Body of pancreas (tissue), 4 donors: ENCODE data around the gene CHADL.

Experiments used
- CTCF ChIP-seq, 7 experiments: fragments of 450-650 bp in 4 of 7; fragments of 200-600 bp in 3 of 7; sonication (generic) in 3 of 7; IDR thresholded peaks; one replicate each; pipeline ENCODE4 v1.5.1; 2016 to 2019; ENCODE audit warnings: antibody characterized with exemption in 7 of 7
- POLR2A ChIP-seq, 3 donors: fragments of 450-650 bp; IDR thresholded peaks; one replicate each; pipeline ENCODE4 v1.6.1; 2016; ENCODE audit warnings: antibody characterized with exemption in 3 of 3, mild to moderate bottlenecking in 2 of 3

GRCh38 chr22:41229730-41230400 is 10.9 kb downstream of the CHADL start:
- TF ChIP-seq CTCF (IDR thresholded peaks at IDR 0.05) (no peak), POLR2A (IDR thresholded peaks at IDR 0.05) (no peak)
